ENCODE data around the gene NPHP4. TPM values are rescaled to one million over a fixed set of nuclear protein-coding genes. Genes with fewer than 3 reads are reported as not detected.

NPHP4 gene
- total RNA-seq, 1 experiment from 2014 or later: 1.9 TPM

DNA sequence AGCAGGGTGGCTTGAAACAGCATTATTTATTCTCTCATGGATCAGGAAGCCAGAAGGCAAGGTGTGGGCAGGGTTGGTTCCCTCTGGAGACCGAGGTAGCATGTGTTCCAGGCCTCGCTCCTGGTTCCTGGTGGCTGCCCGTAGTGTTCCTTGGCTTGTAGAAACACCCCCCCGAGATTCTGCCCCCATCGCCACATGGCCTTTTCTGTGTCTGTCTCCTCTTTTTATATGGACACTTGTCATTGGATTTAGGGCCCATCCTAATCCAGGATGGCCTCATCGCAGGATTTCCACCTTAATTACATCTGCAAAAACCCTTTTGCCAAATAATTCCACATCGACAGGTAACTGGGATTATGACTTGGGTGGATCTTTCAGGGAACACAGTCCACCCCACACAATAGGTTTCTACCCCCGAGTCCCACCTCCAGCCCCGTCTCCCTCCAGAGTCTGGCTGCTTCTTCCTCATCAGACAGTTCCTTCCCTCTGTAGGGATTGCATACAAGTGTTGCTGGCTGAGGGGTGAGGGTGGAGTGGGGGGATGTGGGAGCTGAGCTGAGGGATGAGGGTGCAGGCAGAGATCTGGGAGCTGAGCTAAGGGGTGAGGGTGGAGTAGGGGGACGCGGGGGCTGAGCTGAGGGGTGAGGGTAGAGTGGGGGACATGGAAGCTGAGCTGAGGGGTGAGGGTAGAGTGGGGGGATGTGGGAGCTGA lies 12.3 kb upstream of the NPHP4 start:
- DNase-seq (ENCODE audit: low spot score): no peak

DNA sequence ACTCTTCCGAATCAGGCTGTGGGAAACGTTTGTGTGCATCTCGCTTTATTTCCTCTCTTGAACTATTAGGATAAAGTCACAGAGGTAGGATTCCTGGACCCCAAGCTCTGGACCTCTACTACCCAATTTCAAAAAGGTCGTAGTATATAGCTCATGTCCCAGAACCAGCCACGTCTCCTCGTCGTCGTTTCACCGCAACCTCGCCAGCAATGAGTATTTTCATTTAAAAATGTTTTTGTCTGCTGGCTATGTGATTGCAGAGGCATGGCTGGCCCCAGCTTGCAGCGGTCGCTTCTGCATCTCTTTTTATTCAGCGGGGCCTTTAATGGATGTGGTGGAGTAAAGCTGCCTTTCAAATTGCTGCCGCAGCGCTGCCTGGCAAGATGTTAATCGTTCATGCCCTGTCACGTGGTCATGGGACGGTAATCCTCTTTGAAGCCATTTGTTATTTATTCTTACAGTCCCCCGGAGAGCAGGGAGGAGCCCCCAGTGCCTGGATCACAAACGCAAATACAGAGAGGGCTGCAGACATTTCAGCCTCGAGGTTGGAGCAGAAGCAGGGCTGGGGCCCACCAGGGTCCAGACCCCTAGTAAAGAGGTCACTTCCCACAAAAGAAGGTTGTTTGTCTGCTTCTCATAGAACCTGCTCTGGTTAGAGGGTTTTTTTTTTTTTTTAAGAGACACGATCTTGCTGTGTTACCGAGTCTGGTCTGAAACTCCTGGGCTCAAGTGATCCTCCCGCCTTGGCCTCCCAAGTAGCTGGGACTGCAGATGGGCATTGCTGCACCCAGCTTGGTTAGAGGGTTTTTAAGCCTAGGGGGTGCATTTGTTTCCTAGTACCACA lies 11.6 kb upstream of the NPHP4 start:
- no peak for DNase-seq (ENCODE audit: low spot score)

DNA sequence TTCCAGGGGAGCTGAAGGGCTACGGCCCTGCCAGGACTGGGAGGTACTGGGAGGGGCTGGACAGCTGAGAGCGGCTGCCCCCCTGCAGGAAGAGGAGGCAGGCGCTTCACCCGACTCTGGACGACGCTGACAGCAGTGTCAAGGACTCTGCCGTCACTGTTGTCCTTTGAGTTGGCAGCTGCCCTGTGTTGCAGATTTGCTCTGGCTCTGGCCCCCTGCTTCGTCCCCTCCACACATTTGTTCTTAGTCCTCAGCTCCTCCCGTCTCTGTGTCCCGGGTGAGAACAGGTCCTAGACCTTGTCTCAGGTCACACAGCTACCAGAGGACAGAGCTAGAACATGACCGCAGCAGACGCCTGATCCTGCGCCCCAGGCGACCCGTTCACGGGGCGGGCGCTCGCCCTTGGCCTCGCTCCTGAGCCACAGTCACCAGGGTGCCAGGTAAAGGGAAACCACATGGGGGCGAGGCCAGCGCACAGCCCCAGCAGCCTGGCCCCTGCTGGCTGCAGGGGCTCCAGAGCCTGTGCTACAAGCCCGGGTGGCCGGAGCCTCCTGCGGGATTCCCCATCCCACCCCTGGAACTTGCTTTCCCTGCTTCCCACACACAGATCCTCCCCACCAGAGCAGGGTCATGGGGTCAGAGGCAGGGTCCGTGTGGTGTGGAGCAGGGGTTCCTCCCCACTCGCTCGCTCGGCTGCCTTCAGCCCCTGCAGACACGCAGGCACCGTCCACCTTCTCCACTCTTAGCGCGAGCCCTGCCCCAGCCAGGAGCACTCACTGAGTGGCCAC lies 10.7 kb upstream of the NPHP4 start:
- no peak for DNase-seq (ENCODE audit: low spot score)

DNA sequence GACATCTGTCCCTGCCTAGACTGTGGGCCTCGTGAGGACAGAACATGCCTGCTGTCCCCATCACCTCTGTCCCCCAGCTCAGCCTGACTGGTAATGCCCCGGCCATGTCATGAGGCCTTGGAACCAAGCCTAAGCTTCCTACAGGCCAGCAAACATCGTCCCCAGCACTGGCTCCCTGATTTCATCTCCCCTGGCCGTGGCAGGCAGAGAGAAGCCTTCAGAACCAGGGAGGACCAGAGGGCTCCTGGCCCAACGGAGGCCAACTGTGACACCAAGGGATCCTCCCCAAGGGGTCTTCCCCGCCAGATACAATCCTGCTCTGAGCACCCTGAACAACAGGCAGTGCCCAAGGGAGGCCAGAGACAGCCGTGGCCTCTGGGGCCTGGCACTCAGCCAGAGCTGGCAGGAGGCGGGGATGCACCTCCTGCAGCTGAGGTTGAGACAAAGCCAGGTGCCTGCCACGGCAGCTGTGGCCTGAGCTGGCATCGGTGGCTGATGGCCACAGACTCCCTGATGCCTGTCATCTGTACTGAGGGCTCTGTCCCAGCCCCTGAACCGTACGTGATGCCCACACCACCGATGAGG lies 9.9 kb upstream of the NPHP4 start:
- DNase-seq (ENCODE audit: low spot score): no peak

DNA sequence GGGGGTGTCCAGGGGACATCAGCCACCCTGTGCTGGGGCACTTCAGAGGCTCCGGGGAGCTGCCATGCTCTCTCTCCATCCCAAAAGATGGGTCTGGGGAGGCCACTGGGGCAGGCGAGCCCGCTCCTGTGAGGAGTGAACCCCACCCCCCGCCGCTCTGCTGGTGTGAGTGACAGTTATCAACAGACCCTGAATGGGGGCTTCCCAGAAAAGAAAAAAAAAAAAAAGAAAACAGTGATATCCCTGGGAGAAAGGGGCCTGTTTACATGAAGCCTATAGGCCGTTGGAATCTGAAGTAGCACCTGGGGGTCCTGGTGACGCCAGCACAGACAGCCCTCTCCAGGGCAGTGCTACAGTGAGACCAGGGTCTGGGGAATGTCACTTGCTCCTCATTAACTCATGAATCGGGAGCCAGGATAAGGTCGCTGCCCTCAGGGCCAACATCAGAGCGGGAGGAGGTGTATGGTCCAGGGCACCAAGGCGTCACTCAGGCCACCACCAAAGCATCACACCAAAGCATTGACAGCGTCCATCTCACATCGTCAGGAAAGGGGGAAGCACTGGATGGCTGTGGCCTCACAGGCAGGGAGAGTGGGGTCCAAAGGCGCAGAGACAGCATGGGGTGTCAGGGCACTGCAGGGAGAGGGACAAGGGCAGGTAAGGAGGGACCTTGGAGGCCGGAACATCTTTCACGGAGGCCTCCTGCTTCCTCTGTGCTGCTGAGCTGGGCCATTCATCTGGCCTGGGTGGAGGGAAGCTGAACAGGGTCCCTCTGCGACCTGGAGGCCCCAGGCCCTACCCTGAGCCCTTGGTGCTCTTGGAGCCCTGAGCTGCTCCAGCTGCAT lies 8.4 kb upstream of the NPHP4 start:
- no peak for DNase-seq (ENCODE audit: low spot score)

DNA sequence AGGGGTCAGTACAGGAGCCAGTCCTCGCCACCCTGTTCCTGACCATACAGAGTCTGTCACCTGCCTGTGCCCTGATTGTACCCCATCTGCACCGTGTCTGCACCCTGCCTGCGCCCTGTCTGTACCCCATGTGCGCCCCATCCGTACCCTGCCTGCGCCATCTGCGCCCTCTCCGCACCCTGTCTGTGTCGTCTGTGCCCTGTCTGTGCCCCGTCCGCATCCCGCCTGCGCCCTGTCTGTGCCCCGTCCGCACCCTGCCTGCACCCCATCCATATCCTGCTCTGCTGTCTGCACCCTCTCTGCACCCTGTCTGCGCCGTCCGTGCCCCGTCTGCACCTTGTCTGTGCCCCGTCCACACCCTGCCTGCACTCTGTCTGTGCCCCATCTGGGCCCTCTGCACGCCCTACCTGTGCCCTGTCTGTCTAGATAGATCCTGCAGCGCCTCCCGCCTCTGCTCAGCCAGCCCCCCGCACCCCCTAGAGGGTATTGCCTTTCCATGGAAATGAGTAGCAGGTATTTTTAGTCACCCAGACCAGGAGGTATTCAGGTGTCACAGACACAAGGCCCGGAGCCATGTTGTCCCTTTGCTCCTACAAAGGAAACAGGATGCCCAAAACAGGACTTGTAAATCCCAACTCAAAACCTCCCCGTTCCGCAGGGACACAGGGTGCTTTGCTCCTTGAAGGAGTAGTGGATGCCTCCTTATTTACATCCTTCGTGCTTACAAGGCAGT lies 7.7 kb upstream of the NPHP4 start:
- DNase-seq (ENCODE audit: low spot score): no peak

DNA sequence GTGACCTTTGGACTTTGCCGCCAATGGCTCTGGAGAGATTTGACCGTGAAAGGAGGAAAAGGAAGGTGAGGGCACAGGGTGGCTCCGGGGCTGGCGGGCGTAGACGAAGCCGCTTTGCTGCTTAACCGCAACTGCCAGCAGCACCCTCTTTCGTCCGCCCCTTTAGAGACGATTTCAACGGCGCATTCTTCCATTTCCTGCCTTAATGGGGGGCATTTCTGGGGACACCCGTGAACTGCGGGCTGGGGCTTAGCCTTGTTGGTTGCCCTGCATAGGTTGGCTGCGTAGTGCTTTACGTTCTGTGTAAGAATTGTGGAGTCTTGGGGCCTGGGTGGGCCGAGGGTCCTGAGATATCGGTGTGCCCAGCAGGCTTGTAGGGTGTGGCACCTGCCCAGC lies 6.7 kb upstream of the NPHP4 start:
- DNase-seq (ENCODE audit: low spot score): no peak

DNA sequence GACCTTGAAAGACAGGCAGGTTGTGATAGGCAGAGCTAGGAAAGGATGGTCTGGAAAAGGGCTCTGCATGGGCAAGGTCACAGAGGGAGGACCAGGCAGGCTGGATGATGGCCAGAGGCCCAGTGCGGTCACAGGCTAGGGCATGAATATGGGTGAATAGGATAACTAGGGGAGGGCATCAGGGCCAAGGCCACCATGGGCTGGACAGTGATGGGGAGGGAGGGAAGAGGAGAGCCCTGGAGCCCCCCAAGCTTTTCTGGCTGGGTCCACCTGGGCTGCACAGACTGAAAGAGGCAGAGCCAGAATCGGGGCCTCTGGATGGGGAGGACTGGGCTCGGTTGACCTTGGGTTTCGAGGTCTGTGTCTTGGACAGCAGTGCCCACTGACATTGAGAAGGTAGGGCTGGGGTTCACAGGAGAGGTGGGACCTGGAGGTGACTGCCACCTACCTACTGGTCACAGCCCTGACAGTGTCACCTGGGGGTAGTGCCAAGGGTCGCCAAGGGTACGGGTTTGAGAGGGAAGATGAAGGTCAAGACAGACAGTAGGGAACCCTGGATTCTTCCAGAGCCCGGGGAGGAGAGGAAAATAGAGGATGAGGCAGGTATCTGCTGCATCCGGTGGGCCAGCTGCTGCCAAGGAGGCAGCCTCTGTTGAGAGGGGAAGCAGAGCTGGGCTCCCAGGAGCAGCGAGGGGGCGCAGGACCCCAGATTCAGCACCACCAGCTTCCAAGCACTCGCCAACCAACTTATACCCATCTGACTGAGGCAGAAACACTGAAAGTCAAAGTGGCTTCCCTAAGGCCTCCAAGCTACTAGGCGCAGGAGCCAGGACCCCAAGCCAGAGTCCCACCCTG lies 6.1 kb upstream of the NPHP4 start:
- DNase-seq (ENCODE audit: low spot score): no peak

DNA sequence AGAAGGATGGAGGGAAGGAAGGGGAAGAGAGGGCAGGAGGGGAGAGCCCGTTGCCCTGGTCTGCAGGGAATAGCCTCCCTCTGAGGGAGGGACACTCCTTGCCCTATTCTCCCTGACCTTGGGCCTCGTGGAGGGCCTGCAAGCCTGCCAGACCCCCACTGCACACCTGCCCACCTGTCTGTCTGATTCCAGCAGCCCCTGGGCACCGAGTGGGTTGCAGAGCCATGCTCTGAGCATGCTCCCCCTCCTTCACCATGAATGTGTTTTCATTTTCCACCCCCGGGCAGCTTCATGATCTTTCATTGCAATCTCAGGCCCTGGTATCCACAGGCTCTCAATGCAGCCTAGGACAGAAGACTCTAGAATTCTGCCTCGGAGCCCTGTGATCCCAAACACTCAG lies 5.1 kb upstream of the NPHP4 start:
- no peak for DNase-seq (ENCODE audit: low spot score)

DNA sequence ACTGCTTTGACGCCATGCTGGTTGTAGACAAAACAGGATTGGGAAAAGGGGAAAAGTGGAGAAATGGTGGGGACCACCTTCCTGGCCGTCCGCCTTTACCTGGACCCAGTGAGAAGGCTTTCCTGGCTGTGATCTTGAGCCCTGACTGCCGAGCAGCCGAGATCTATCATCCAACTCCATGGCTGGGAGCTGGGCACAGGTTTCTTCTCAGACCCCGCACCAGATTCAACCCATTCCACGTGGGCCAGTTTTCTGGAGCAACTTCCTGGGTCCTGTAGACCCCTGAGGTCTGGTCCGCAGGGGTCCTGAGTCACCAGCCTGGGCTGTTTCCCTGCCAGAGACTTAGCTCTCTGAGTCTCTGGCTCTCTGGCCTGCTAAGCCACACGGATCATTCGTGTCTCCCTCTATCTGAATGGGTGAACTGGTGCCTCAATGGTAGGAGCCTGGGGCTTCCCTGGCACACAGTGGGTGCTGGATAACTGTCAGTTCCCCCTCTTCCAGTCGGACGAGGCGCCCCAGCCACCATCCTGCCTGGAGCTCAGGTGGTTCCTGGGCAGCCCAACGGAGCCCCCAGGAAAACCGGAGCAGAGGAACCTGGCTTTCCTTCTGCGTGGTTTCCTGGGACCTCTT lies 4.5 kb upstream of the NPHP4 start:
- DNase-seq (ENCODE audit: low spot score): no peak

DNA sequence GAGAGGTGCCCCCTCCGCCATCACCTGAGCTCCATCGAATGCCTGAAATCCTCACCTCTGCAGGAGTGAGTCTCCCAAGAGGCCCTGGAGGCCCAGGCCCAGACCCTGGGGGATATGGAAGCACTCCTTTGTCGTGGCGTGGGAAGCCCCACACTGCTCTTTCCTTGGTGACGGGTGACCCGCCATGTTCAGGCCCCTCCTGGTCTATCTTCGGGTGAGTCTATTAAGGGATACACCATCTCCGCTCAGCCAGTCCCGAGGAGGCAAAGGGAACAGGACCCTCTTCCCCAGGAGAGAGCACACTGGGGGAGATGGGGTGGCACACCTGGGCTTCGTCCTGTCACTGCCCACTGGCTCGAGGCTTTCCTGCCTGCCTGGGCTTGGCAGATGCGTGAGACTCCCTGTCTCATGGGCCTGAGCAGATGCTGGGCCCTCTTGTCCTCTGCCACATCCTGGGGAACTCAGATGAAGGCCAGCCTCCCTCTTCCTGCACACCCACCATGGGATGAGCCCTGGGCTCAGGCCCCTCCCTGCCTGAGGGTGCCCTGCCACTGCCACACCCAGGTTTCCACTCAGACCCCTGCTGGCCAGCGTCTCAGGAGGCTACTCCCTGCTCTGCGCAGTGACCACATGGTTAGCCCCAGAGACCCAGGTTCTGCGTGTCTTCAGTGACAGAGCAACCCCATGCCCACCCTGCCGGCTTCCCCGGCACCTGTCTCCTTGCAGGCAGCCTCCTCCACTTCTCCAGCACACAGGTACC lies 3.8 kb upstream of the NPHP4 start:
- DNase-seq (ENCODE audit: low spot score): no peak

DNA sequence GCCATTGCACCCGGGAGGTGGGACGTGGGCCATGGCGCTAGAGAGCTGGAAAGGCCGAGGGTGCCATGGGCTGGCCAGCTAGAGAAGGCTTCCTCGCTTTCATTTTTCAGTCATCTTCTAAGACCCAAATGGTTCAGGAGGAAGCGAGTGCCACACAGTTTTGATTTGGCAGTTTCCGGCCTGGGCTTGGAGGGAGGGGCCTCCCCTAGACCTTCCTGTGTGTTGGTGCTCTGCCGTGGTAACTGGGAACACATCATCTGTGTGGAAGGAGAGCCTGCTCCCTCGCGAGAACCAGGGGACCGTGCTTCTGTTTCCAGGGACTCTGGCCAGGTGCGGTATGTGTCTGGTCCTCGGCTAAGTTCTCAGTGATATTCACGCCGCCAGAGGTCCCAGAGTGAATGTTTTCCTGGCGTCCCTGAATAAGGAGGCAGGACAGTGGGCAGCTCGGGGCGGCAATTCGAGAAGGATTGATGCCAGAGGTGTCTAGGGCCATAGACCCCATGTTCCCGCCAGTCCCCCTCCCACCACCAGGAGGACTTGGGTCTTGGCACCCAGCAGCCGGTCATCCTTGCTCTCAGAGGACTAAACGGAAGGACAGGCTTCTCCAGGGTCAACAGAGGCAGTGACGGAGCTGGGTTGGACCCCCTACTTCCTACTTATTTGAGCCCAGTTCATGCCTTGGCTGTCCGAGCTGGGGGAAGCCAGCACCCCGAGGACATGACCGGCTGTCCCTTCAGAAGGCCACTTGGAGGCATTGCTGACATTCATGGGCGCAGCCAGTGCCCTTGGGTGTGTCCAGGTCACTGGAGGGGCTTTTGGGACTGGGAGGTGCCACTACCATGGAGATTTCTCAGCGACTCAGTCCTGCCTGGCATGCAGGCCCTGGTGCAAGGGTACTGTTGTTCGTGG lies 2.7 kb upstream of the NPHP4 start:
- DNase-seq (ENCODE audit: low spot score): no peak

DNA sequence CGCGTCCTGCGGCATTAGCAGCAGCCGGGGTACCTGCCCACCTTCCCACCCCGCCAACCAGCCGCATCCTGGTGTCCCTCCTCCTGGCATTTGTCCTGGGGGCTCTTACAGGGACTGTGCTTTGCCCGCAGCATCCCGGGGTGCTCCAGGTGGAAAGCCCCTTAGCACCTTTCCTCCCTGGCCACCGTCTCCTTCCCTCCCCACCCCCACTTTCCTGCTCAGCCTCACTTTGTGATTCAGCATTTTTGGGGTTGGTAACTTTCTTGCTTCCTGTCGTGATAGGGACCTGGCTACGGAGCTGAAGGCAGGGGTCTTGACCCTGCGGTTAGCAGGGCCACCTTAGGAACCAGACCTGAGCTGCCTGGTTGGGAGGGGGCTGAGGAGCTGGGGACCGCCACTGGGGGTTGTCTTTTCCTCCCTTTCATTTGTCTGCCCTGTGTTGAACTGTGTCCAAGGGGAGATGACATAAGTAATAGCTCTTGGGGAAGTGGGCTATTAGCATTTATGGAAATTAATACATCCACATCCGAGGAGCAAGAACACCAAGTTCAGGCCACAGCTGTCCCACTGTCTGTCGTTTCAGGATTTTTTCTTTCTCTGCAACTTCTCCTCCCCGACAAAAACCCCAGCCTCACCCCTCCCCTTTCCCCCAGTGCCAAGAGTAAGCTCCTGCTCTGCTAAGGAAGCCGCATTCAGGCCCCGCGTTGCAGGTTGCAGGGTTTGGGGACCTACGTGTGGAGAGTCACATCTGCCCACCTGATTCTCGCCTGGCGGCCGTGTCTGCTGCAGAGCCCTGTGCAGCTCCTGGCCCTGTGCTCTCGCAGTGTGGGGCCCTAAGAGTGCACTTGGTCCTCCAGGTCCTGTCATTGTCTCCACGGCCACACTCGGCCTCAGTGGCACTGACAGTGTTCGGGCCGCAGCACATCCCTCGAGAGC lies 1.6 kb upstream of the NPHP4 start:
- DNase-seq (ENCODE audit: low spot score): no peak

DNA sequence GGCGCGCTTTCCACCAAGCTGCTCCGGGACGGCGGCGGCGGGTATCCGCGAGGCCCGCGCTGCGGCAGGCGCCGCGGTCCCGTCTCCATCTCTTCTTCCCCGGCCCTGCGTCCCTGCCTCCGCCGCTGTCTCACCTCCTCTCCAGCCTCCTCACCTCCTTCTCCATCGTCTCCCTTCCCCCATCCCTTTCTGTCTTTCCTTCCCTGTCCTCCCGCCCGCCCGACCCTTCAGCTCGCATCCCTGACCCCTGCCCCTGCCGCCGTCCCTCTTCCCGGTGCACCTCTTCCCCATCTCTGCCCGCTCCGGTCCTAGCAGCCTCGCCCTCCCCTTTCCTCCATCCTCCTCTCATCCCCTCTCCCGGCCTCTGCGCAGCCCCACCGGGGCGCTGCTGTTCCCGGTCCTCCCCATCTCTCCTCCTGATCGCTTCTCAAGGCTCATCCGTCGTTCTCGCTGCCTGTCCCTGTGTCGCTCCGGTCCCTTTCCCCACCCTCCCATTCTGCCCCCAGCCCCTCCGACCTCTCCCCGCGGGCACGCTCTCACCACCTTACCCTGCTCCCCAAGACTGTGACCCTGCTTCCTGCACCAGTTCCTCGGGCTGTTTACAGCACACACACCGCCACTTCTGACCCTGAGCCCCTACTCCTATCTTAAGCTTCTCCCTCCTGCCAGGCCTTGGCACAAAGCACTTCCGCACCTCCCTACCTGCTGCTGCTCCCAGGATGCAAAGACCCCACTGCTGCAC lies 760 bp upstream of the NPHP4 start:
- no peak for DNase-seq (ENCODE audit: low spot score)

DNA sequence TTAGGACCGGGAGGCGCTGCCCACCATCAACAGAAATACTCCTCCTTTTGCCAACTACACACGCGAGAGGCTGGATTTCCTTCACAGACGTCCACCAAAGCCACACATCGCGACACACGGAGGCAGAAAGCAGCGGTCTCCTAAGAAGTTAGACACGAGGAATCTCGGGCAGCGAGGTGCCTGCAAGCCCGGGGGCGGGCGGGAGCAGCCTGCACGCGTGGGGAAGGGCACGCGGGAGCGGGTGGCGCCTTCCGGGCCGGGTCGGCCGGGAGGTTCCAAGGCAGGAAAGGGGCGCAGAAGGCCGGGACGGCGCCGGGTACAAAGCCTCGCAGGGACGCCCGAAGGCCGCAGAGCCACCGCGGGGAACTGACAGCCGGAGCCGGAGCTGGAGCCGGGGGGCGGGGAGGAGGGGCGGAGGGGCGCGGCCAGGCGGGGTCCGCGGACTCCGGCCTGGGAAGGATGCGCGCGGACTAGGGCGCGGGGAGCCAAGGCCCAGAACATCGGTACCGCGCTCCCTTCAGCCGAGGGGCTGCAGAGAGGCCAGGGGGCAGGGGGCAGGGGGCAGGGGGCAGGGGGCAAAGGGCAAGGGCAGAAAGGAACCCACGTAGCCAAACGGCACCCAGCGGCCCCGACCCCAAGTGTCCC lies 722 bp downstream of the NPHP4 start:
- no peak for DNase-seq (ENCODE audit: low spot score)
